MCF 10A (cell line): Measurements from ENCODE around the gene PPP6R3. TPM values are rescaled to one million over a fixed set of nuclear protein-coding genes. Genes with fewer than 3 reads are reported as not detected.

ENCODE experiments used
- BruUV-seq: library from RNA; stranded (reverse); fragments of 400-500 nt; replicated peaks from 2 replicates; lab custom pipeline; 2021; lab: Mats Ljungman, UMichigan
- CTCF ChIA-PET: fragments of 300-600 bp; sonication (Branson Sonifier 250); formaldehyde crosslinking; extraction: SDS; loops from one replicate; lab custom pipeline; 2021; ENCODE audit warnings: antibody characterized with exemption, inconsistent platforms; lab: Yijun Ruan, JAX
- POLR2A ChIA-PET: fragments of 300-600, 350-650 bp; sonication (Branson Sonifier 250); formaldehyde crosslinking; extraction: SDS; loops from one replicate; lab custom pipeline; 2020; ENCODE audit warnings: antibody characterized with exemption, inconsistent platforms; lab: Yijun Ruan, JAX
- DNase-seq: peaks from one replicate; pipeline ENCODE4 v3.0.0-alpha.2; 2018; ENCODE audit not compliant: unreplicated experiment
- H3K27ac Mint-ChIP-seq: one replicate; pipeline ENCODE4 v1.8.0; 2022; ENCODE audit warnings: mild to moderate bottlenecking, low read depth, mixed read lengths; ENCODE audit not compliant: unreplicated experiment
- H3K27me3 Mint-ChIP-seq: one replicate; pipeline ENCODE4 v1.8.0; 2022; ENCODE audit warnings: mixed read lengths; ENCODE audit not compliant: insufficient read depth, unreplicated experiment
- H3K36me3 Mint-ChIP-seq: one replicate; pipeline ENCODE4 v1.8.0; 2022; ENCODE audit warnings: mild to moderate bottlenecking, moderate library complexity, mixed read lengths; ENCODE audit not compliant: insufficient read depth, unreplicated experiment
- H3K4me1 Mint-ChIP-seq: one replicate; pipeline ENCODE4 v1.8.0; 2022; ENCODE audit warnings: mixed read lengths; ENCODE audit not compliant: insufficient read depth, unreplicated experiment
- H3K4me3 Mint-ChIP-seq: one replicate; pipeline ENCODE4 v1.8.0; 2022; ENCODE audit warnings: mild to moderate bottlenecking, moderate library complexity, mixed read lengths; ENCODE audit not compliant: unreplicated experiment
- H3K9me3 Mint-ChIP-seq: one replicate; pipeline ENCODE4 v1.8.0; 2022; ENCODE audit warnings: mixed read lengths; ENCODE audit not compliant: unreplicated experiment
- CTCF ChIP-seq: fragments of 200-600 bp; IDR thresholded peaks from one replicate; pipeline ENCODE4 v1.8.0; 2022; ENCODE audit warnings: antibody characterized with exemption, mild to moderate bottlenecking; ENCODE audit not compliant: unreplicated experiment
- intact Hi-C: fragments of 100-400 bp; cut with micrococcal nuclease; formaldehyde crosslinking; loops from 2 replicates; pipeline ENCODE4 v1.14.1; 2022
- total RNA-seq: library from RNA; stranded (reverse); gene quantifications from 2 replicates; pipeline ENCODE4 v1.2.3, GENCODE V29; 2022

Gene PPP6R3
- total RNA-seq, 1 experiment from 2014 or later = 95.7 TPM

- peak; percentile 5 for DNase-seq
- no peaks in the 10 kb centered on the region for H3K27me3 Mint-ChIP-seq
- no peak overlapping the region for H3K4me3 Mint-ChIP-seq
- CTCF ChIA-PET = interaction anchor here (0.6 to 0.7 kb wide), 4 partner anchors 7 to 490 kb away, joined by 4 to 5 read pairs (median 4); no protein-coding TSS in a partner anchor
- H3K4me1 Mint-ChIP-seq = peaks cover 31% of the 10 kb centered on the region
- H3K9me3 Mint-ChIP-seq = no peaks in the 10 kb centered on the region
- TF ChIP-seq CTCF = no peak
- BruUV-seq = no TSS peak
- no peak overlapping the region for H3K27ac Mint-ChIP-seq
- peaks cover 13% of the 10 kb centered on the region for H3K36me3 Mint-ChIP-seq
- POLR2A ChIA-PET = interaction anchor here (0.6 to 1.7 kb wide), 3 partner anchors 11 to 331 kb away, joined by 3 to 5 read pairs (median 4); no protein-coding TSS in a partner anchor
- intact Hi-C loops = no loop called here
Measured at GRCh38 chr11:68506908-68507307, 46.4 kb downstream of the PPP6R3 start.

- no peak for TF ChIP-seq CTCF
- Mint-ChIP-seq H3K27me3 (no peaks in the 10 kb centered on the region), H3K4me1 (peaks cover 22% of the 10 kb centered on the region), H3K27ac (no peak overlapping the region), H3K4me3 (no peak overlapping the region), H3K9me3 (no peaks in the 10 kb centered on the region), H3K36me3 (peaks cover 10% of the 10 kb centered on the region)
- no peak for DNase-seq
- ChIA-PET CTCF (no interaction called here), POLR2A (no interaction called here)
- intact Hi-C loops = no loop called here
- BruUV-seq = no TSS peak
Measured at GRCh38 chr11:68508425-68508824, 47.9 kb downstream of the PPP6R3 start.

GRCh38 chr11:68509066-68509465 lies 48.5 kb downstream of the PPP6R3 start:
- Mint-ChIP-seq H3K9me3 (no peaks in the 10 kb centered on the region), H3K36me3 (peaks cover 10% of the 10 kb centered on the region), H3K27me3 (no peaks in the 10 kb centered on the region), H3K27ac (no peak overlapping the region), H3K4me3 (no peak overlapping the region), H3K4me1 (peaks cover 18% of the 10 kb centered on the region)
- intact Hi-C loops = no loop called here
- ChIA-PET CTCF (interaction anchor here (0.5 kb wide), 1 partner anchor 114 kb away, joined by 3 read pairs; no protein-coding TSS in a partner anchor), POLR2A (interaction anchor here (0.6 to 3.3 kb wide), 3 partner anchors 11 to 142 kb away, joined by 3 to 17 read pairs (median 3); no protein-coding TSS in a partner anchor)
- no TSS peak for BruUV-seq
- no peak for TF ChIP-seq CTCF
- no peak for DNase-seq

- no peak overlapping the region for H3K4me3 Mint-ChIP-seq
- peaks cover 33% of the 10 kb centered on the region for H3K36me3 Mint-ChIP-seq
- TF ChIP-seq CTCF = no peak
- CTCF ChIA-PET = interaction anchor here (0.6 to 0.9 kb wide), 4 partner anchors 8 to 250 kb away, joined by 3 to 4 read pairs (median 4); no protein-coding TSS in a partner anchor
- BruUV-seq = no TSS peak
- H3K27ac Mint-ChIP-seq = no peak overlapping the region
- H3K27me3 Mint-ChIP-seq = no peaks in the 10 kb centered on the region
- H3K4me1 Mint-ChIP-seq = peaks cover 1% of the 10 kb centered on the region
- DNase-seq = no peak
- intact Hi-C loops = no loop called here
- no peaks in the 10 kb centered on the region for H3K9me3 Mint-ChIP-seq
- POLR2A ChIA-PET = interaction anchor here (0.6 to 0.7 kb wide), 2 partner anchors 25 to 31 kb away, joined by 3 read pairs; no protein-coding TSS in a partner anchor
Measured at GRCh38 chr11:68513930-68514487, 53.5 kb downstream of the PPP6R3 start.
